WI38 (cell line): ENCODE results near the gene TMUB1.

Experiments
- H3K4me3 ChIP-seq: 2 replicates; pipeline ENCODE4 v1.5.1; 2011; ENCODE audit warnings: low read depth, mild to moderate bottlenecking, control low read depth, low read length
- TF ChIP-seq, protein P1 (sequence below): IDR thresholded peaks from 2 replicates; pipeline ENCODE4 v1.5.1; 2012; ENCODE audit warnings: low read depth, mild to moderate bottlenecking, control low read depth, low read length

Gene TMUB1, protein sequence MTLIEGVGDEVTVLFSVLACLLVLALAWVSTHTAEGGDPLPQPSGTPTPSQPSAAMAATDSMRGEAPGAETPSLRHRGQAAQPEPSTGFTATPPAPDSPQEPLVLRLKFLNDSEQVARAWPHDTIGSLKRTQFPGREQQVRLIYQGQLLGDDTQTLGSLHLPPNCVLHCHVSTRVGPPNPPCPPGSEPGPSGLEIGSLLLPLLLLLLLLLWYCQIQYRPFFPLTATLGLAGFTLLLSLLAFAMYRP

DNA sequence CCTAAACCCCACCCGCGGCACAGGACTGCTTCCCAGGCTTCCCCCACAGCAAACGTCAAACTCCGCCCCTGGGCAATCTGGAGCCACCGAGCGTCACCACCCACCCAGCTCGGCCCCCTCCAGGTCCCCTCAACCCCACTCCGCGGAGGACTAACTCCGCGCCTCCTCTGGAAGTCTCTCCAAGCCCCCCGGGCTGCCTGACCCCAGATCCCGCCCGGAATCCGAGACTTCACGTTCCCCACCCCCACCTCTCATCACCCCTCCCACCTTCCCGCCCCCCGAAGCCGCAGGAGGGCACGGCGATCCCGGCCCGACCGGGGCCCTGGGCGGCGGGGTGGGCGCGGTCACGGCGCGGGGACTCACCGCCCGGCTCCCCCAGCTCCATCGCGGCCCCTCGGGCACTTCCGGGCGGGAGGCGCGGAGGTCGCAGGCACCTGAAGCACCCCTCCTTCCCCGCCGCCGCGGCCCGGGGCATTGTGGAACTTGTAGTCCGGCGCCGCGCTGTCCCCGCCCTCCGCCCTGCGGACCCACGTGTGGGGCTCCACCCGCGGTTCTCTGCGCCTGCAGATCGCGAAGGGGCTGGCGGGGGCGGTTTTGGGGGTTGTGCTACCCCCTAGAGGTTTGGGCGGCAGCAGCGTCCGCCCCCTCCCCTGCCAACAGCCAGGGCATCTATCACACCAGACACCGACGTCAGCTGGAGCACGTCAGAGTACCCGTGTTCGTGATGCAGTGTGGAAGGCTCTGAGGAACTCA, at the start of gene TMUB1:
TSS of gene TMUB1 (minus strand) at position 423 of the 753 bp plus-strand sequence. CDS start 930 bp downstream, outside the sequence.
- peak within 1 kb of the TSS; percentile 67 for H3K4me3 ChIP-seq
- TF ChIP-seq, protein P1, sequence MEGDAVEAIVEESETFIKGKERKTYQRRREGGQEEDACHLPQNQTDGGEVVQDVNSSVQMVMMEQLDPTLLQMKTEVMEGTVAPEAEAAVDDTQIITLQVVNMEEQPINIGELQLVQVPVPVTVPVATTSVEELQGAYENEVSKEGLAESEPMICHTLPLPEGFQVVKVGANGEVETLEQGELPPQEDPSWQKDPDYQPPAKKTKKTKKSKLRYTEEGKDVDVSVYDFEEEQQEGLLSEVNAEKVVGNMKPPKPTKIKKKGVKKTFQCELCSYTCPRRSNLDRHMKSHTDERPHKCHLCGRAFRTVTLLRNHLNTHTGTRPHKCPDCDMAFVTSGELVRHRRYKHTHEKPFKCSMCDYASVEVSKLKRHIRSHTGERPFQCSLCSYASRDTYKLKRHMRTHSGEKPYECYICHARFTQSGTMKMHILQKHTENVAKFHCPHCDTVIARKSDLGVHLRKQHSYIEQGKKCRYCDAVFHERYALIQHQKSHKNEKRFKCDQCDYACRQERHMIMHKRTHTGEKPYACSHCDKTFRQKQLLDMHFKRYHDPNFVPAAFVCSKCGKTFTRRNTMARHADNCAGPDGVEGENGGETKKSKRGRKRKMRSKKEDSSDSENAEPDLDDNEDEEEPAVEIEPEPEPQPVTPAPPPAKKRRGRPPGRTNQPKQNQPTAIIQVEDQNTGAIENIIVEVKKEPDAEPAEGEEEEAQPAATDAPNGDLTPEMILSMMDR: no peak

DNA sequence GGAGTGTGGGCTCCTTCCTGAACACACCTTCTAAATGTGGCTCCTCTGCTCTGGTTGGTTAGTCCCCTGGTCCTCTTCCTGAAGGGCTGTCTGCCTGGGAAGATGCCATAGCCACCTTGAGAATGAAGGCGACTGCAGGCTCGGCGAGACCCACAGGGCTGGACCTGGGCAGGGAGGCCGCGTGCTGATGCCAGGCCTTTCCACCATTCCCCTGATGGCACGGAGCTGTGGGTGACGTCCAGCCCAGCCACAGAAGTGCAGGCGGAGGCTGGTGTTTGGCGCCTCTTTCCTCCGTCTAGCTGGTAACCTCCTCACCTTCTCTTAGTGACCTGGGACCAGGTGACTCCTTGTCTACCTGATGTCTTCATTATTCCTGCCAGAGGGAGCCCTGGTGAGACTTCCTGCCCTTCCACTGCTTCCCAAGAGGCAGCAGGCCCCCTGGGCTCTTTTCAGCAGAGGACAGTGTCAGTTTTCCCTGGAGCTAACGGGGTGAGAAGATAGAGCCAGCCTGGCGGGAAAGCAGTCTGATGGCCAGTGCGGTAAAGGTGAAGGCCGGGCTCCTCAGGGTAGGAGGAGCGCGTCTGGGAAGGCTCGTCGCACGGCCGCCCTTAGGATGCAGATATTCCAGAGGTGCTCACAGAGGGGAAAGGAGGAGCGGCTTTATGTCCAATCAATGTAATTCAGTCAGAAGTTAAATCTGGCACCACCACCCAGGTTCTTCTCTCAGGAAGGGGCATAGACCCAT, 49.3 kb upstream of the TMUB1 start:
- no peak overlapping the region for H3K4me3 ChIP-seq
- TF ChIP-seq, protein P1: no peak

- TF ChIP-seq, protein P1: no peak
- no peak overlapping the region for H3K4me3 ChIP-seq
Measured at GRCh38 chr7:151131592-151132293, 48.5 kb upstream of the TMUB1 start.

DNA sequence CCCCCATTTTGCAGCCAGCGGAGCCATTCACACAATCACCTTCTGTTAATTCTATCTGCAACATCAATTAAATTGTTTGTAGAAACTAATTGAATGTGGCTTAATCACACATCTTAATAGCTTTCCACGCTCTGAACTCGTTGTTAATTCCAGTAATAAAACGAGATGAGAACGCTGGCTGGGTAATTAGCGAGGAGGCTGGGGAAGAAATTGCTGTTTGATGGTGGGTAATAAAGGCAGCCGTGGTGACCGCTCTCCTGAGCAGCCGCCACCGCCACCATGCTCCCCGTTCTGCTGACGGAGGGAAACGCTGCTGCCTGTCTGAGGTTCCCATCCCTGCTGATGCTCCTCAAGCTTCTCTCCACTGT, 47.9 kb upstream of the TMUB1 start:
- TF ChIP-seq, protein P1: no peak
- no peak overlapping the region for H3K4me3 ChIP-seq

DNA sequence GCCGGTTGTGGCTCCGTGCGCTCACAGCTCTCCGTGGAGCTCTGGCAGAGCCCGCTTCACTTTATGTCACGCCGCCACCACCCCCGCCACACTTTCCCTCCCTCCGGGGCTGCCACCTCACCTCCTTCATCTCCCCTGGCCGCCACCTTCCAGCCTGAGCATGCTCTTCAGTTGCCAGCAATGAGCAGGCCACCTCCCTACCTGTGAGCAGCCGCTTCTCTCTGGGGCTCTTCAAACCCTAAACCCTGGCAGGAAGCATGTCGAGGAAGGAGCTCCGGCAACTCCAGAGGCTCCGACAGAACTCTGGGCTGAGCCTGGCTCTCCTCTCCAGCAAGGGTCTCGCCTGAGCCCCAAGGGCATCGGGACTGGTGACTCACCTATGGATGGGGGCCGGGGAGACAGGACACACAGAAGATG, 47.5 kb upstream of the TMUB1 start:
- TF ChIP-seq, protein P1: no peak
- H3K4me3 ChIP-seq: no peak overlapping the region

DNA sequence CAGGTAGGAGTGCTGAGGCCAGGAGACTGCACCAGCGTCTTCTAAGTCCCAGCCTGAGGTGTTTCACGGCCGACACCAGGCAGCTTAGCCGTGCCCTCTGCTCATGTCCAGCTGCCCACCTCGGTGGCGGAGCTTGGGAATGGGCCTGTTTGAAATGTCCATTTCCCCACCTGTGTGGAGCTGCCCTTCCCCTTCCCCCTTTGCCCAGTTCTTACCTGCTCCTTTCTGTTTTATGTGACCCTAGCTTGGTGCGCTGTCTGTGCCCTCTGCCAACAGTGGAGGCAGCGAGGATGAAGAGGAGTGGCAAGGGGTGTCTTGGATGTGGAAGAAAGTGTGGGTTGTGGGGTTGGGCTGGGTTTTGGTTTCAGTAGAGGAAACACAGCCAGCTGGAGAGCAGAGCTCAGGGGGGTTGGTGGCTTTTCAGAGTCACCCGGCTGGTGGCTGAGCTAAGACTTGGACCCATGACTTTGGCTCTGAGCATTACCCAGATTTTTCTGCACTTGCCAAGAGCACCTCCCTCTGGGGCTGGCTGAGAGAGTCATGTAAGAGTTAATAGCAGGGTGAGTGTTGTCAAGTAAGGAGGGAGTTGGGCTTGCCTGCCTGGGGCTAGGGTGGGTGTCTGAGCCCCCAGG, 46.8 kb upstream of the TMUB1 start:
- H3K4me3 ChIP-seq: no peak overlapping the region
- TF ChIP-seq, protein P1: no peak
